Right renal pelvis (tissue), 4 donors: Measurements from ENCODE around the gene STAB2. TPM values are rescaled to one million over a fixed set of nuclear protein-coding genes. Genes with fewer than 3 reads are reported as not detected.
"Not testable (repeated sequence)": the region's sequence is repeated elsewhere in the genome, so short reads cannot be mapped to it uniquely, and the experiment has no call there.

Source experiments
- DNase-seq, 4 donors: peaks; one replicate each; pipeline ENCODE4 v3.0.0-alpha.2; 2013; ENCODE audit warnings: low read depth in 4 of 4, low spot score in 3 of 4, missing footprints in 1 of 4
- polyA plus RNA-seq, 4 donors: library from polyadenylated mRNA; unstranded; fragments of 120-200 nt; gene quantifications; one replicate each; pipeline ENCODE4 v1.2.1, GENCODE V29; 2013; ENCODE audit not compliant: insufficient read length in 4 of 4

The STAB2 gene
- polyA plus RNA-seq, 4 donors = 0.93 to 2.2 (median 1.1) TPM

DNA sequence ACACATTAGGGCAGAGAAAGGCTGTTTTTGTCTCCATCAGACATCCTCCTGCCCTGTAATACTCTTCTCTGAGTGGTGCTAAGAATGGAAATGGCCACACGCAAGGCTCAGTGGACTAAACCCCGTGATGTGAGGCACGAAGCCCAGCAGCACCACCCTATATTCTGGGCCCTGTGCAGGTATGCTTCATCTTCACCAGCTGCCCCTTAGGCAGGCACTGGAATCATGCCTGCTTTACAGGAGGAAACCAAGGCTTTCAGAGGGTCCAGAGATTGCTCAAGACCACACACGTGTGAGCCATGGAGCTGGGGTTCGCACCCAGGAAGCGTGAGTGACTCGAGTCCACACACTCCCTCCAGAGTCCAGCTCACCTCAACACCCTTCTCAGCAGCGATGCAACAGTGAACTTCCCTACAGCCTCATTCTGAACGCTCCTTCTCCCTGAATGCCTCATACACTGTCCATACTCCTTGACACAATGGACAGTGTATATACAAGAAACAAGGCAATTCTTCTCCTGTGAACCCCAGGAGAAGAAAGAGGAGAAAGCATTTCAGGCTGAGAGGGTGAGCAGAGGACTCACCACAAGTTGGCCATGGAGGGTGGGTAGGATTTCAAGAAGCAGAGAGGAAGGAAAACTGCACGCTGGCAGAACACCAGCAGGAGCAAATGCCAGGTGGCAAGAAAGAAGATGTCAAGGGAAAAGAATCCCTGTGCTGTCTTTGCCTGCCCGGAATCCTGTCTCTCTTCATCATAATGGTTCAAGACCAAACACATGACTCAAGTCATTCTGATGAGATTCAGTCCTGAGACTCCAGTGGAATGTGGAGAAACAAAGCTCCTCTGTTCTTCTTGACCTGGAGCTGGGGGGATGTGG is 214.9 kb downstream of the STAB2 start:
- no peak for DNase-seq

DNA sequence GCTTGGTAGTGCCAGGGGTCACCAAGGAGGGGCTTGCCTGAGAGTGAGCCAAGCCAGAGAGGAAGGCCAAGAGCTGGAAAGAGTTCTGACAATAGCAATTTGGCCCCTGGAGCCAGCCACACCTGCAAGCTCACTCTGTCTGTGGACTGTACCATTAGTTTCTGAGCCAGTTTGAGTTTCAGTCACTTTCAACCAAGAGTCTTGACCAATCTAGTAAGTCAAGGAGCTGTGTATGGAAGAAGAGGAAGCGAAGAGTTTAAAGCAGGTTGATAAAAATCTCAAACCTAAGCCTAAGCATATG is 215.5 kb downstream of the STAB2 start:
- no peak for DNase-seq

DNA sequence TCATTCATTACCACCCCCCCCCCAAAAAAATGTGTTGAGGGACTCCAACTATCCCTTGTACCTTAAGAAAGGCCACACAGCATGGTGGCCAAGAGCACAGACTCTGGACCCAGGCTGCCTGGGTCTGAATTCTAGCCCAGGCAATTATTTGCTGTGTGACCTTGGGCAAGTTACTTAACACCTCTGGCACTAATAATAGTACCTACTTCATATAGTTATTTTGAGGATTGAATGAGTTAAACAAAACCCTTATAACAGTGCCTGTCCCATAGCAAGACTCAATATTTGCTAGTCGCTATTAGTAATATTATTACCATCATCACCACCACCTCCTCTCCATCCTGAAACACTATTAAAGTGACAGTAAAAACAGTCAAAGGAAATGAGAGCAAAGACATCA is 216.8 kb downstream of the STAB2 start:
- no peak for DNase-seq

DNA sequence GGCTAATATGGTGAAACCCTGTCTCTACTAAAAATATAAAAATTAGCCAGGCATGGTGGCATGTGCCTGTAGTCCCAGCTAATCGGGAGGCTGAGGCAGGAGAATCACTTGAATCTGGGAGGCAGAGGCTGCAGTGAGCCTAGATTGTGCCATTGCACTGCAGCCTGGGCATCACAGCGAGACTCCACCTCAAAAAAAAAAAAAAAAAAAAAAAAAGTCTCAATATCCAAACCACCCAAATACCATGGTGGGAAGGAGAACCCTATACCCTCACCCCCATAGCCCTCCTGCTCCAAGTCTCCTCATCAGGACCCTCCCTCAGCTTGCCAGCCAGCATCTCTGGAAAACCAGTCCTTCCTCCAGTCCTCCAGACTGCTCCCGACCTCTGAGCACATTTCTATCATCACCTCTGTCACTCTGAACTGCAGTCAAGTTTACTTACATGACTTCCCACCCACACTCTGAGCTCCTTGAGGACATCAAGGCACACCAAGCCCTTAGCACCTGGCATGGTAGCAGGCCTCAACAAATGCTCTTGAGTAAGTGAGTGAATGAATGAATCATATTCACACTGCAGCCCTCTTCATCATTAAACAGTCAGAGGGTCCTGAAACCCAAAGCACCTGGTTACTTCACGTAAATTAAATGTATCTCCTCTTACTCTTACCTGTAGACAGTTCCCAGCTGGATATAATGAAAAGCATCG is 218.7 kb downstream of the STAB2 start:
- no peak for DNase-seq

DNA sequence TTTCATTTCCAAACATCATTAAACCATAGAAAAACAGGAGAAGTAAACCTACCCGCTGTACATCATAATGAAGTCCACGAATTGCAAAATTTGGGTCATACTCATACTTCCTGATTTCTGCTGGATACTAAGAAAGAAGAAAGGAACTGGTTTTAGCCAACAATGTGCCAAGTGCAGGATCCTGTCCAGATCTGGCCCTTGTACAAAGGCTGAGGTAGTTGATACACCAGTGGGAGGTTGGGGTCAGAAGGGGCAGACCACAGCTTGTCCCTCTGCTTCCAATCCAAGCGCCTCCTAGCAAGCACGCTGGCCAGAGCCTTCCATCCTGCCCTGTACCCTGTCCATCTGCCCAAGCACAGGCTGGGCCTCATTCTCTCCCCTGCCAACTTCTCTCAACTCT is 219.7 kb downstream of the STAB2 start:
- no peak for DNase-seq

DNA sequence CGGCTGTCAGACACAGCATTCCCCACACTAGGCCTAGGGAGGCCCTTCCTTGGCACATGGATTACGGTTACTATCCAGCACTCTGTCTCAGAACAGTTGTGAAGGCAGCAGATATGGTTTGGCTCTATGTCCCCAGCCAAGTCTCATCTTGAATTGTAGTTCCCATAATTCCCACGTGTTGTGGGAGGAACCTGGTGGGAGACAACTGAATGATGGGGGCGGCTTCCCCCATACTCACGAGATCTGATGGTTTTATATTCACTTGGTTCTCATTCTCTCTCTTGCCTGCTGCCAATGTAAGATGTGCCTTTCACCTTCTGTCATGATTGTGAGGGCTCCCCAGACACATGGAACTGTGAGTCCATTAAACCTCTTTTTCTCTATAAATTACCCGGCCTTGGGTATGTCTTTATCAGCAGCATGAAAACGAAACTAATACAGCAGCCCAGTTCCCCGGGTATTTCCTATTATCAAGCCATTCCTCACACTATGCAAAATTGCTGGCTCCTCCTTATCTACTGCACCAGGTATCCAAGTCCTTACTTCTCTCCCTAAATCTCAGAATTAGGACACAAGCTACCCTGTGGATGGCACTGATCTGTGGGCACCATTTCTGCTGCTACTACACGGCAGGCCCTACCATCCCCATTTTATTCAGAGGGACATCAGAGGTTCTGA is 220.6 kb downstream of the STAB2 start:
- no peak for DNase-seq

DNA sequence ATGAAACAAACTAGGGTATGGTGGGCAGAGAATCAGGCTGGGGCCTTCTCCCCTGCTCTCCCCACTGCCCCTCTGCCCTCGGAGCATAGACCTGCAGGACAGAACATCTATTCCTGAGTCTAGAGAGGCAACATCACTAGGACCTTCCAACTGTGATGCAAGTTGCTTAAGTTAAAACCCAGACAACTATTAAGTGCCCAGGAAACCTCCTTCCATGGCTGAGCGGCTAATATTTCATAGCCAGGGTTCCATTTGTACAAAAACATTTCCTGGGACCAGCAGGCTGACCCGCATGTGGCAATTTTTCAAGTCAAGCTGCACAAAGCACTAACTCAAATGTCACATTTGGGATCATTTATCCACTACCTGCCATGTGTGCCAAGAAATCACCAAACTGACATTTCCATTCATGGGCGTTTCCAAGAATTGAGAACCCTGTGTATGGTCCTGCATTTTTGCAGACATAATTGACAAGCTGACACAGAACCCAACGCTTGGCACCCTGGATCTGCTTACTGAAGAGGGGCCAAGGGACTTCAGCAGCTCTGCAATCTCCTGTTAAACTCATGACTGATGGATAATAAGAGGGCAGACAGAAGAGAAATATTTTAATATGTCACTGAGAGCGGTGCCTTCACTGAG is 221.3 kb downstream of the STAB2 start:
- no peak for DNase-seq

DNA sequence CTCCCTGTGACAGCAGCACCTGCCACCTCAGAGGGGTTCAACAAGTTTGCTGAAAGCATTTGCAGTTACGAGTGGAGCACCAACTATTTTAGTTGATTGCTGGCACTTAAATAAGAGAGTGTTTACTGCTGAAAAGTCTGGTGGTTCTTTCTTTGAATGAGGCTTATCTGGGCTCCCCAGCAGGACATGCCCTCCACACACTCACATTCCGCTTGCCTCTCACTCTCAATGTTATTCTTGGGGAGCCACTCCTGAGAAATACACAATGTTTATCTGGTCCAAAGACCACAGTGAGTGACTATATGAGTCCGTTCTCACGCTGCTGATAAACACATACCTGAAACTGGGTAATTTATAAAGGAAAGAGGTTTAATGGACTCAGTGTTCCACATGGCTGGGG is 222.1 kb downstream of the STAB2 start:
- no peak for DNase-seq

DNA sequence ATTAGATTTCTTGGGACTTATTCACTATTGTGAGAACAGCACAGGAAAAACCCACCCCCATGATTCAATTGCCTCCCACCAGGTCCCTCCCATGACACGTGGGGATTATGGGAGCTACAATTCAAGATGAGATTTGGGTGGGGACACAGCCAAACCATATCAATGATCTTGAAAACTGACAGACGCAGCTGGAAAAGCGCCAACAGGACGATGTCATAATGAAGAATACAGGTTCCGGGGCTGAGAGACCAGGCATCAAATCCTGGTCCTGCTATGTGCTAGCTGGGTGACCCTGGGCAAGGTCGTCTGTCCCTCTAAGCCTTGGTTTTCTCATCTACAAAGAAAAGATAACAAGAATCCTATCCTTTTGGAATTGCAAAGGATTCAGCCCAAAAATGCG is 222.6 kb downstream of the STAB2 start:
- DNase-seq = not testable (repeated sequence)

DNA sequence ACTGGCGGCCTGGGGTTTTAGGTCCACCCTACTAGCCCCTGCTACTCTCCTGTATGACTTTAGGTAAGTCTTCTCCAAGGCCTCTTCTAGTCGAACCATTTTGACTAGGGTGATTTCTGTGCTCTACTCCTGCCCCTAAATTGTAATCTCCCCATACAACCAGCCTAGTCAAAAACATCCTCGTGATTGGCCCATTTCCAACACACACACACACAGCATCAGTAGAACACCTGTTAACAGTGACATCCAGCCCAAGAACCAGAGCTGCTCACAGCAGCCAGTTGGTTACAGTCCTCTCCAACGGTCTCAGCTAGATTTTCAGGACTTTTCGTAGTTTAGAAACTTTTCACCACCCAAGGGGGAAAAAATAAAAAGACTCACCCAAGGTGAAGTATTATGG is 223.0 kb downstream of the STAB2 start:
- no peak for DNase-seq

DNA sequence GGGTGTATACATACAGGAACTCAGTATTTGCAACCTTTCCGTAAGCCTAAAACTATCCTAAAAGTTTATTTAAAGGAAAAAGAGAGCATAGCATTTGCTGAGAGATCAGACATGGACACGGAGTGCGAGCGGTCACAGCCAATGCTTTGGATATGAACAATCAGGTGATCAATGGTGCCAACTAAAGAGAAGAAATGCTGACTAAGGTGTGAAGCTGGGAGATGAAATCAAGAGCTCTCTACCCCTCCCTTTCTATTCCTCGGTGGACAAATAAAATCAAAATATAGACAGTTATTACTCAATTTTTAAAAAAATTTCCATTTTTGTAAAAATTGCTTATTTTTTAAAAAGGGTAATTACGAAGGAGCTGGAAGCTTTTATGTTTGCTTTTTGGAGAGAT is 224.7 kb downstream of the STAB2 start:
- DNase-seq = no peak

DNA sequence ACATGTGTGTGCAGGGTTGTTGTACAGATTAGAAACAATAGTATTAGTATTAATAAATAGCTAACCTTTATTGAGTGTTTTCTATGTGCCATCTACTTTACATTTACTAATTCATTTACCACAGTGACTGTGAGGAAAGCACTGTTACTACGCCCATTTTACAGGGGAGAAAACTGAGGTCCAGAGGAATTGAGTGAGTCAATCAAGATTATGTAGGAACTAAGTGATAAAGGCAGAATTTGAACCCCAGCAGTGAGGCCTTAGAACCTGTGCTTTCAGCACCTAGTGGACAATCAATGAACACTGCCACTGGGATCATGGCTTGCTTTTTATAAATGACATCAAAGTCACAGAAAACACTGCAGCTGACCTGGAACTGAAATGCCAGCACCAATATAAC is 225.7 kb downstream of the STAB2 start:
- DNase-seq = no peak

DNA sequence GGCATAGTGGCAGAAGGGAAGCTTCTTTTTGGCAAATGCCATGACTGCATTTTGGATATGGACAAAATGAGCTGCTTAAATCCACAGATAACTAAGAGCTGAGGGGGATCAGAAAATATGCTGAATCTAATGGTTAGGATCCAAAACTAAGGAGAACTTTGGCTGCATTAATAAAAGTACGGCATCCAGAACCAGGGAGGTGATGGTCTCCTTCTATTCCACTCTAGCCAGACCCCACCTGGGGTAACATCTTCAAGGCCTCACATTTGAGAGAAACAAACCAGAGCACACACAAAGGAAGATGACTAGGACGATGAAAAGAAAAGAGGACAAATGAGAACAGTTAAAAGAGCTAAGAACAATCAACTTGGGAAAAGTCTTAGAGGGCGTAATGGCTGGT is 226.4 kb downstream of the STAB2 start:
- DNase-seq = no peak

DNA sequence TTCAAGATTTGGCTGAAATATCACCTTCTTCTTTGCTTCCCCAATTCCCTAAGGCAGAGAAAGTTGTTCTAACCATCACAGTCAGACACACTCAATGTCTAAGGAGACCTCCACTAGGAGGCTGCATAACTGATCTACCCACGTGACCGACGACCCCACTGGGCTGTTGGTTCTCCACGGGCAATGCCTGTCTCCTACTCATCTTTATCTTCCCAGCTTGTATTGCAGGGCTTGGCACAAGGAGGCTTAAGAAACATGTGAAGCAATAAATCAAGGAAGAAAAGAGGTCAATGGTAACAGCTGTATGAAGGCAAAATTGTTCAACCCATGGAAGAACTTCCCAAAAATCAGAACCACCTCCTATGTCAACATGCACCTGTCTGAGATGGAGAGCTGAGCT is 226.9 kb downstream of the STAB2 start:
- no peak for DNase-seq

DNA sequence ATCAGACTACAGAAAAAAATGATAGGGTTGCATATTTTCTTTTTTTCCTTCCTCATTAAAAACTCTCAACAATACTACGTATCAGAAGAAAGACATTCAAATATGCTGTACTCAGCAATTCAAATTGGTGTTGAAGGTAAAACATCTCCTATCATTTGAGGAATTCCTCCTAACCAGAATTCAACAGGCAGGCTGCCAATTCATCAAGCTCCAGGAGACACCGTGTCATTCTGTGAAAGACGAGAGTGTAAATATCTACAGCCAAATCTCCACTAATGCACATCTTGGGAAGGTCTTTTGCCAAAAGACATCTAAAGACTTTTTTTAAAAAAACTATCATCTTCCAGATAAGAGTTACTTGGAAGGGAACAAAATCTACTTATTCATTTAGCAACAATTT is 227.4 kb downstream of the STAB2 start:
- DNase-seq = no peak

Other genes starting within 250 kb of the STAB2 start
- under 1 TPM in 2 of 4 donors, not detected in 2; 0.15 to 0.17 TPM for gene C12orf42, start 91.3 kb upstream of the STAB2 start, polyA plus RNA-seq